Cerebellar nuclear complex (tissue), 1 donor: ENCODE measurements around the gene SEC16B.

ENCODE experiments used
- DNase-seq, 2 experiments: peaks; one replicate each; lab custom pipeline; 2025; lab: John Stamatoyannopoulos, UW

The SEC16B gene

GRCh38 chr1:177940682-177941081 lies 29.2 kb downstream of the SEC16B start:
- no peak for DNase-seq

- DNase-seq = no peak
Observed at GRCh38 chr1:177937931-177938330, 31.9 kb downstream of the SEC16B start.

GRCh38 chr1:177937174-177937770 lies 32.6 kb downstream of the SEC16B start:
- DNase-seq = no peak

- no peak for DNase-seq
Observed at GRCh38 chr1:177935638-177936415, 34.0 kb downstream of the SEC16B start.

GRCh38 chr1:177934927-177935326 lies 34.9 kb downstream of the SEC16B start:
- no peak for DNase-seq

GRCh38 chr1:177934461-177934860 lies 35.4 kb downstream of the SEC16B start:
- DNase-seq = no peak

- no peak for DNase-seq
Observed at GRCh38 chr1:177933881-177934280, 36.0 kb downstream of the SEC16B start.

- no peak for DNase-seq
Observed at GRCh38 chr1:177932123-177932522, 37.7 kb downstream of the SEC16B start.

- no peak for DNase-seq
Observed at GRCh38 chr1:177928952-177929351, 40.9 kb downstream of the SEC16B start.

- DNase-seq = no peak
Observed at GRCh38 chr1:177928194-177928593, 41.7 kb downstream of the SEC16B start.

- no peak for DNase-seq
Observed at GRCh38 chr1:177927021-177927596, 42.7 kb downstream of the SEC16B start.

GRCh38 chr1:177926201-177926600 lies 43.7 kb downstream of the SEC16B start:
- no peak for DNase-seq

- DNase-seq = no peak
Observed at GRCh38 chr1:177925006-177925405, 44.9 kb downstream of the SEC16B start.

- no peak for DNase-seq
Observed at GRCh38 chr1:177923441-177923840, 46.4 kb downstream of the SEC16B start.

- no peak for DNase-seq
Observed at GRCh38 chr1:177922209-177922608, 47.6 kb downstream of the SEC16B start.

GRCh38 chr1:177921590-177921989 lies 48.3 kb downstream of the SEC16B start:
- DNase-seq = no peak

- DNase-seq = no peak
Observed at GRCh38 chr1:177920091-177920490, 49.8 kb downstream of the SEC16B start.

- DNase-seq = no peak
Observed at GRCh38 chr1:177915641-177916040, 54.2 kb downstream of the SEC16B start.

GRCh38 chr1:177914603-177915002 lies 55.3 kb downstream of the SEC16B start:
- no peak for DNase-seq

GRCh38 chr1:177913762-177914540 lies 55.9 kb downstream of the SEC16B start:
- DNase-seq = no peak

- DNase-seq = no peak
Observed at GRCh38 chr1:177912991-177913390, 56.9 kb downstream of the SEC16B start.

- no peak for DNase-seq
Observed at GRCh38 chr1:177909416-177909815, 60.4 kb downstream of the SEC16B start.

GRCh38 chr1:177907000-177907399 lies 62.9 kb downstream of the SEC16B start:
- no peak for DNase-seq
